Hepatocyte (in vitro differentiated cells): ENCODE data around the gene KLHL7.

Source experiments
- EZH2phosphoT487 ChIP-seq: fragments of 200-600 bp; sonication (generic); IDR thresholded peaks from one replicate; pipeline ENCODE4 v1.6.1; 2018; ENCODE audit warnings: antibody characterized with exemption, mild to moderate bottlenecking, low read depth, moderate library complexity; ENCODE audit not compliant: unreplicated experiment, severe bottlenecking
- TF ChIP-seq, protein P1 (sequence below): fragments of 200-600 bp; sonication (generic); IDR thresholded peaks from 2 replicates; pipeline ENCODE4 v1.5.1; 2016; ENCODE audit warnings: antibody characterized with exemption, mild to moderate bottlenecking; ENCODE audit not compliant: poor library complexity

DNA sequence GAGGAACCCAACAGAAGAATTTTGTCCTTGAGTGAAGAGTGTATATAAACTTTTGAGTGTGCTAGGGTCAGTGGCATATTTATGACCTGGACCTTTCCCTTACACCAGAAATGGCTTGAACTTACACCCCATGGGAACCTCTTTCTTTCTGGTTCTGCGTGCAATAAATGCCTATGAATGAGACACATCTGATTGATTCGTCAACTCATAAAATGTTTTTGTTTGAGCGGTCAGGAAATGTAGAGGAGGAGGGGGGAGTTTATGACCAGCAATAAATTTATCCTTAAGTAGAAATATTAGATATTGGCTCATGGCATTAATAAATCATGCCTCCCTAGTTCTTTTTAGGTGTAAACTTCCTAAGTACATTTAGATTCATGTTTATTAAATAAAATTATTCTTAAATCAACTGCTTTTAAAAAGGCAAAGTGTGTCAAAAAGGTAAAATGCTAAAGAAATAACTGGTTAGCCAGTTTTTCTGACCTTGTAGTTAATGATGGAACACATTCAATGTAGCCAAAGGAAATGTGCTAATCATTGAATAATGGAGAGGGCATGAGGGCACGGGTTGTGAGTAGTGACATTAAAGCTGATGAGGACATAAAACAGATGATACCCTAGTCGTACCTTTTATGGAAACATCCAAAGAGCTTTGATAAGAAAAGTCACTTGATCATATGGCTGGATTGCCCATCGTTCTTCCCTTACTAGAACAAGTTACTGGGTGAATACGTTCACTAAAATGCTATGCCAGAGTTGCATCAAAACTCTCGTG is 62.7 kb downstream of the KLHL7 start:
- TF ChIP-seq, protein P1, sequence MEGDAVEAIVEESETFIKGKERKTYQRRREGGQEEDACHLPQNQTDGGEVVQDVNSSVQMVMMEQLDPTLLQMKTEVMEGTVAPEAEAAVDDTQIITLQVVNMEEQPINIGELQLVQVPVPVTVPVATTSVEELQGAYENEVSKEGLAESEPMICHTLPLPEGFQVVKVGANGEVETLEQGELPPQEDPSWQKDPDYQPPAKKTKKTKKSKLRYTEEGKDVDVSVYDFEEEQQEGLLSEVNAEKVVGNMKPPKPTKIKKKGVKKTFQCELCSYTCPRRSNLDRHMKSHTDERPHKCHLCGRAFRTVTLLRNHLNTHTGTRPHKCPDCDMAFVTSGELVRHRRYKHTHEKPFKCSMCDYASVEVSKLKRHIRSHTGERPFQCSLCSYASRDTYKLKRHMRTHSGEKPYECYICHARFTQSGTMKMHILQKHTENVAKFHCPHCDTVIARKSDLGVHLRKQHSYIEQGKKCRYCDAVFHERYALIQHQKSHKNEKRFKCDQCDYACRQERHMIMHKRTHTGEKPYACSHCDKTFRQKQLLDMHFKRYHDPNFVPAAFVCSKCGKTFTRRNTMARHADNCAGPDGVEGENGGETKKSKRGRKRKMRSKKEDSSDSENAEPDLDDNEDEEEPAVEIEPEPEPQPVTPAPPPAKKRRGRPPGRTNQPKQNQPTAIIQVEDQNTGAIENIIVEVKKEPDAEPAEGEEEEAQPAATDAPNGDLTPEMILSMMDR, result no peak
- TF ChIP-seq EZH2phosphoT487, result no peak
